GM21381 (cell line): ENCODE data around the gene ETFBKMT.
"Not testable (repeated sequence)": the region's sequence is repeated elsewhere in the genome, so short reads cannot be mapped to it uniquely, and the experiment has no call there.

ENCODE experiments used
- ATAC-seq: cut with Tn5 transposase; IDR thresholded peaks from one replicate; pipeline ENCODE4 v1.9.1; 2021; ENCODE audit warnings: mild to moderate bottlenecking, moderate library complexity; ENCODE audit not compliant: unreplicated experiment

Gene ETFBKMT

GRCh38 chr12:31655208-31655607 is 4.3 kb upstream of the ETFBKMT start:
- ATAC-seq, result no peak

- ATAC-seq, result no peak
Measured at GRCh38 chr12:31655792-31656191, 3.7 kb upstream of the ETFBKMT start.

GRCh38 chr12:31658471-31659086 is 909 bp upstream of the ETFBKMT start:
- peak; percentile 2 for ATAC-seq

DNA sequence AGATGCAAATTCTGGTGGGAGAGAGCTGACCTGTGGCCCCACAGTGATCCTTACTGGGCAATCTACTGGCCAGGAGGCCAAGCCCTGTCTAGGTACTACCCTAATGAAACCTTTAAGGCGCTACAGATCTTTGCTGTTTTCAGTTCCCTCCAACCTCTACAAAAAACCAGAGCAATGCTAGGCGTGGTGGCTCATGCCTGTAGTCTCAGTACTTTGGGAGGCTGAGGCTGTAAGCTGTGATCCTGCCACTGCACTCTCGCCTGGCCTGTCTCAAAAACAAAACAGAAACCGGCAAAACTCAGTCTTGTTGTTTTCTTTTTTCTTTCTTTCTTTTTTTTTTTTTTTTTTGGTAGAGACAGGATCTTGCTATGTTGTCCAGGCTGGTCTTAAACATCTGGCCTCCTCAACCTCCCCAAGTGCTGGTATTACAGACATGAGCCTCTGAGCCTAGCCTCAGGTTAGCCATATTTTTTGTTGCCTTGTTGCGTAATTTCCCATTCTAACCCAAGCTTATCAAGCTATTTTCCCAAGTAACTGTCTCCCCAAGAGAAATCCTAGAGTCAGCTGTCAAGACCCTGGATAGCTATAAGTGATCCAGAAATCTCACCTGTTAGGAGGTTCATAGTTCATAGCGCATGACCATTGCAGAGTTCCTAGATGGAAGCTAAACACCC is 2.8 kb downstream of the ETFBKMT start:
- ATAC-seq, result no peak

- ATAC-seq, result no peak
Measured at GRCh38 chr12:31663576-31663975, 4.1 kb downstream of the ETFBKMT start.

DNA sequence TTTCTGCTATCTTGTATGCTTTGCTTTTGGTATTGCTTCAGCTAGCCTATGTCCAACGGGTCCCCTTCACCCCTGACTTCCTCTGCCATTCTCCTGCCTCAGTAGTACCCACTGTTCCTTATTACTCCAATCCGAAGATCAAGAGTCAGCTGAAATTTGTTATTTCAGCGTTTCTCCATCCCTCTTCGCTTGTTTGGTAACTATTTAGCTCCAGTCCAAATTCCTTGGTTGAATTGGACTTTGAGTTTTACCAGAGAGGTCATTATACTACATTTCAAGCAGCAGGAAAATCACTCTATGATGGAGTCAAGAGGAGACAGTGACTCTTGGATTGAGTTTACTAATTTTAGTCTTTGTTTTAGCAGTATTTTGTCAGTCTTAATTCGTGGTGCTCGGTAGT is 4.5 kb downstream of the ETFBKMT start:
- no peak for ATAC-seq

DNA sequence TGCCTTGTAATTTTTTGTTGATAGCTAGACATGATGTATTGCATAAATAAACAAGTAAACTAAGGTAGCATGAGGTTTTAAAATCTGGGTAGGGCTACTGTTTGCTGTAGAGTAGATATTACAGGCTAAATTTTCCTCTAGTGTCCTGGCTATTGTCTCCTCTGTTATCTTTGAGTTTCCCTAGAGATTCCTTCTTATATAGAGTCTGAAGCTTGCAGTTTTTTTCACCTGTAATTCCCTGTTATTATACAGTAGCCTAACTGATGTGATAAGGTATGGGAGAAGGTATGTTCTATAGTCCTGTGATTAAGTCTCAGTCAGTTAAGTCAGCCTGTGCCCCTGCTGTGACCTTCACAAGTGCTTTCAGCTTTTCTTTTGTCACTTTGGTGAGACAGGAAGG is 9.5 kb downstream of the ETFBKMT start:
- ATAC-seq, result no peak

DNA sequence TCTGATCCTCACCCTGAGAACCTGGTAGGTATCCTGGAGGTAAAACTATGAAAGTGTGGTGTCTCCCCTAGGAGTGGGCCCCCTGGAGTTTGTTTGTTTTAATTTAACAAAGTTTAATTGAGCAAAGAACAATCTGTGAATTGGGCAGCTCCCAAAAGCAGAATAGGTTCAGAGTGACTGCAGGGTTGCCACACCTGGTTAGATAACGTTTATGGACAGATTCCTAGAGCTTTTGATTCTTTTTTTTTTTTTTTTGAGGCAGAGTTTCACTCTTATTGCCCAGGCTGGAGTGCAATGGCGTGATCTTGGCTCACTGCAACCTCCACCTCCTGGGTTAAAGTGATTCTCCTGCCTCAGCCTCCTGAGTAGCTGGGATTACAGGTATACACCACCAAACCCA is 10.1 kb downstream of the ETFBKMT start:
- ATAC-seq, result not testable (repeated sequence)

GRCh38 chr12:31672521-31672920 is 13.0 kb downstream of the ETFBKMT start:
- ATAC-seq, result no peak

DNA sequence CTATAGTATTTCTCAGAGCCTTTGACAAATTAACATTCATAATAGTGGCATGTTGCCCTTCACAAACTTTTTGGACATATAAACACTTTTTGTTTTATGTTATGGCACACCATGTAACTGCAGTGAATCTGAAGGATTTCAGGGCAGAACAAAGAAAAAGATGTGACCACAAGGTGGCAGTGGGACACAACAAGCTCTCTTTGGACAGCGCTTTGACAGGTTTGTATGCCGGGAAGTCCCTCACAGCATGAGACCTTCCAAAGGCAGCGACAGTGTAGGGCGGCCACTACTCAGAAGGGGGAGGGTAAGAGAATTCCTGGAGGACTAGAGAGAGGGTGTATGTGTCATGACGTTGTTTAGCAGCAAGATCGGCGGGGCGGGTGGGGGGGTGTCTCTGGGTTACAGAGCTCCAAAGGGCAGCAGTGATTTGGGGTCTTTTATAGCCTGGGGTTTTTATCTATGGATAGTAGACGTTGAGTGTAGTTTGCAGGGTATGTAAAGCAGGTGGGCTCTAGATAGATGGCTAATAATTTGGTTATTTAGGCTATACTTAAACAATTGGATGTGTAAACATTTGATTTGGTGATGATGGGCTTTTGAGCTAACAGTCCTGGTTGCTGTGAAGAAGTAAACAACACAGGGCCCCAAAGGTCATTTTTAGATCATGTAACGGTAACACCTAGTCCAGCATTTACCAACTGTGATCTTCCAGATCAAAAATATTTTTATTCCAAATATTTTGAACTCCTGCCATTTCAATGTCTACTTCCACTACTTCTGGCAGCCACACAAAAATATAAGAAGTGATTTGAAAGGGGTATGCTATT is 22.9 kb downstream of the ETFBKMT start:
- ATAC-seq, result peak; percentile 85

GRCh38 chr12:31685801-31686200 is 26.3 kb downstream of the ETFBKMT start:
- ATAC-seq, result no peak

GRCh38 chr12:31687101-31687527 is 27.6 kb downstream of the ETFBKMT start:
- ATAC-seq, result peak; percentile 73

- ATAC-seq, result not testable (repeated sequence)
Measured at GRCh38 chr12:31689921-31690320, 30.4 kb downstream of the ETFBKMT start.

GRCh38 chr12:31702047-31702446 is 42.6 kb downstream of the ETFBKMT start:
- no peak for ATAC-seq

GRCh38 chr12:31705621-31706020 is 46.1 kb downstream of the ETFBKMT start:
- no peak for ATAC-seq

- ATAC-seq, result not testable (repeated sequence)
Measured at GRCh38 chr12:31708118-31708517, 48.6 kb downstream of the ETFBKMT start.

GRCh38 chr12:31710021-31710818 is 50.7 kb downstream of the ETFBKMT start:
- no peak for ATAC-seq

DNA sequence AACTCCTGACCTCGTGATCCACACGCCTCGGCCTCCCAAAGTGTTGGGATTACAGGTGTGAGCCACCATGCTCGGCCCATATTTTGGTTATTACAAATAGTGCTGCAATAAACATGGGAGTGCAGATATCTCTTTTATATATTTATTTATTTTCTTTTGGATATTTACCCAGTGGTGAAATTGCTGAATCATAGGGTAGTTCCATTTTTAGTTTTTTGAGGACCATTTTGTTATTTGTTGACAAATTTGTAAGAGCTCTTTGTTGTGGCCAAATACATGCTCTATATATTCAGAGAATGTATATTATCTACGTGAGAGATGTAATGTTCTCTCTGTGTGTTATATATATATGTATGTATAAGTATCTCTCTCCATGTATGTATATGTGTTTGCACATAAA is 53.4 kb downstream of the ETFBKMT start:
- no peak for ATAC-seq

- no peak for ATAC-seq
Measured at GRCh38 chr12:31714406-31715271, 55.2 kb downstream of the ETFBKMT start.

DNA sequence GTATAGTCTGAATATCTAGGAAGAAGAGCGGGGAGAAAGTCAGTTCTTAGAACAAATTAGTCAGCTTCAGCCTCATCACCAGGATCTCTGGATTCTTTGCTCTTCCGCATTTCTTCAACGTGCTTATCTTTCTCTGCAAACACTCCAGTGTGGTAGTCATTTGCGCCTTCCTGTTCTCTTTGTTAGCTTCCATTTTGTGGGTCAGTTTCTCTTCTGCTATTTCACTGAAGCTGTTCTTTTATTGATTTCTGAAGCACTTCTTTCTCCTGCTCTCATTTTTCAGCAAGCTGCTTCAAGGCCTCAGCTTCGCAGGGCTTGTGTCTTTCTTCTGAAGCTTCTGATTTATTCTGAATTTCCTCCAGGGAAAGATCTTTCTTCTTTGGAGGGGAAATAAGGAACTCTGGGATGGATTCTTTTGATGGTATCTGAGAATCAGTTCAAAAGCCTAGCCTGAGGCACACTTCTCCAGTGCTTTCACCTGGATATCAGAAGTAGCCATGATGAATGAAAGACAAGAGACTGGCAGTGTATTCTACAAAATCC is 55.9 kb downstream of the ETFBKMT start:
- peak; percentile 66 for ATAC-seq
